ENCODE results near the gene CLK3.

Gene CLK3

DNA sequence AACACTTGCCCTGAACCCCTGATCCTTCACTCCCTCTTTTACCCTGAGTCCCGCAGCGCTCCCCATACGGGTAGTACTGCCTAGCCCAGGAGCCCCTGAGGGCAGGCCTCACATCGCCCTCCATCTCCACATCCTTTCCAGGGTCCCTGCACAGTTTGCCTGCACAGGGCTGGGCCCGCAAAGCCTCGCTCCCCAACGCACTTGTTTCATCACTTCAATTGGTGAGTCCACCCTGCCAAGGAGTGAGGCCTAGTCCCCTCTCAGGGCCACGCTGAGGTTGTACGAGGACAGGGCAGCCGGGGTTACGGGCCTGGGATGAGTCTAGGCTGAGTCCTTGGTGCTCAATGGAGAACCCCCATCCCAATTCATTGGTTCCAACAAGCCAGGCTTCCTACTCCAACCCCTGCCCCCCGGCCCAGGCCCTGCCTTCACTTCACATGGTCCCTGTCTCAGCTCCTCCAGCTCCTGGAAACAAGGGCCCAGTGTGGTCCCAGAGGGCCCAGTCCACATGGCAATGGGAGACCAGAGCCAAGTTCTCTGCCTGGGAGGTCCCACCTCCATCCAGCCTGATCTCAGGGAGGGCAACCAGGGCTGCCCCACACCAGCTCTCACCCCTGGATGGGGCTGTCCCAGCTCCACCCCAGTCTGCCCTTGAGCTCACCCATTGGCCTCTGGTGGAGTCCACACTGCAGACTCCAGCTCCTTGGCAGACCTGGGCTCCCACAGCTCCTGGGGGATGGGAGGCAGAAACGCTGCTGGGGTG lies 12.4 kb upstream of the CLK3 start:
- H3K4me3 ChIP-seq (ENCODE audit: low read length) = no peak overlapping the region
- no peak for DNase-seq (ENCODE audit: low read depth)
- TF ChIP-seq, protein P1, sequence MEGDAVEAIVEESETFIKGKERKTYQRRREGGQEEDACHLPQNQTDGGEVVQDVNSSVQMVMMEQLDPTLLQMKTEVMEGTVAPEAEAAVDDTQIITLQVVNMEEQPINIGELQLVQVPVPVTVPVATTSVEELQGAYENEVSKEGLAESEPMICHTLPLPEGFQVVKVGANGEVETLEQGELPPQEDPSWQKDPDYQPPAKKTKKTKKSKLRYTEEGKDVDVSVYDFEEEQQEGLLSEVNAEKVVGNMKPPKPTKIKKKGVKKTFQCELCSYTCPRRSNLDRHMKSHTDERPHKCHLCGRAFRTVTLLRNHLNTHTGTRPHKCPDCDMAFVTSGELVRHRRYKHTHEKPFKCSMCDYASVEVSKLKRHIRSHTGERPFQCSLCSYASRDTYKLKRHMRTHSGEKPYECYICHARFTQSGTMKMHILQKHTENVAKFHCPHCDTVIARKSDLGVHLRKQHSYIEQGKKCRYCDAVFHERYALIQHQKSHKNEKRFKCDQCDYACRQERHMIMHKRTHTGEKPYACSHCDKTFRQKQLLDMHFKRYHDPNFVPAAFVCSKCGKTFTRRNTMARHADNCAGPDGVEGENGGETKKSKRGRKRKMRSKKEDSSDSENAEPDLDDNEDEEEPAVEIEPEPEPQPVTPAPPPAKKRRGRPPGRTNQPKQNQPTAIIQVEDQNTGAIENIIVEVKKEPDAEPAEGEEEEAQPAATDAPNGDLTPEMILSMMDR (IDR thresholded peaks at IDR 0.05; ENCODE audit: insufficient read depth, low read depth, low read length, missing control alignments) = no peak

DNA sequence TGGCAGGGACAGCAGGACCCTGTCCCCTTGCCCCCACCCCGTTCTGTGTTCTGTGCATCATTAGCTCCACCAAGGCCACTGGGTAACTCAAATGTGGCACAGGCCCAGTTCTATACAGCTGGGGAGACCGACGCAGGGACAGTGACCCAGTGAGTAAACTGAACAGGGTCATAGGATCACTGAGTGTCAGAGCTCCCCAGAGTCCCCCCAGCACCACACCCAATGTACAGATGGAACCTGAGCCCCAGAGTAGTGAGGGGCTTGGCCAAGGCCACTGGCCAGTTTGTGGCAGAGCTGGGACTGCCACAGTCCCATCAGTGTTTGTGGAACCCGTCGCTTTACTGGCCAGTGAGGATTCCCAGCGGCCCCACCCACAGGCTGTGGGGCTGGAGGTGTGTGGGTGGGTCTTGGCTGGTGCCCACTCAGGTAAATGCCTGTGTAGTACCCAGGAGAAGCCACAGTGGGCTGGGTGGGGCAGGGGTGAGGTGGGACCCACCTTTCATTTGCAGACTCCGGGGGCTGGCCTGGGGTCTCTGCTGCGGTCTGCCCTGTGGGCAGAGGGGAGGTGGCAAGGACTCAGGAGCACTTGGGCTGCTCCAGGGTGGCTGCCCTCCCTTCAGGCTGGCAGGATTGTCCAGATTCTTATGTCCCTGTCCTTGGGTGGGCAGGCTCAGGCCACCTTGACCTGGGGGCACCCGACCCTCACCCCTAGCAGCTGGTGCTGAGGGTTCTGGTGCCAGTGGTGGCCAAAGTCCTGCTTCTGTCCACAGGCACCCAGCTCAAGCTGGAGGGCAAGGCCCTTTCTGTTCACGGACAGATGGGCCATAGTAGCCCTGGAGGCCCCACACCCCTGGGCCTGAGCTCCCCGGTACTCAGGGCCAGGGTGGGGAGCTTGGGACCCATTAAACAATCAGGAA lies 11.6 kb upstream of the CLK3 start:
- TF ChIP-seq, protein P1 (IDR thresholded peaks at IDR 0.05; ENCODE audit: insufficient read depth, low read depth, low read length, missing control alignments) = no peak
- no peak overlapping the region for H3K4me3 ChIP-seq (ENCODE audit: low read length)
- no peak for DNase-seq (ENCODE audit: low read depth)

DNA sequence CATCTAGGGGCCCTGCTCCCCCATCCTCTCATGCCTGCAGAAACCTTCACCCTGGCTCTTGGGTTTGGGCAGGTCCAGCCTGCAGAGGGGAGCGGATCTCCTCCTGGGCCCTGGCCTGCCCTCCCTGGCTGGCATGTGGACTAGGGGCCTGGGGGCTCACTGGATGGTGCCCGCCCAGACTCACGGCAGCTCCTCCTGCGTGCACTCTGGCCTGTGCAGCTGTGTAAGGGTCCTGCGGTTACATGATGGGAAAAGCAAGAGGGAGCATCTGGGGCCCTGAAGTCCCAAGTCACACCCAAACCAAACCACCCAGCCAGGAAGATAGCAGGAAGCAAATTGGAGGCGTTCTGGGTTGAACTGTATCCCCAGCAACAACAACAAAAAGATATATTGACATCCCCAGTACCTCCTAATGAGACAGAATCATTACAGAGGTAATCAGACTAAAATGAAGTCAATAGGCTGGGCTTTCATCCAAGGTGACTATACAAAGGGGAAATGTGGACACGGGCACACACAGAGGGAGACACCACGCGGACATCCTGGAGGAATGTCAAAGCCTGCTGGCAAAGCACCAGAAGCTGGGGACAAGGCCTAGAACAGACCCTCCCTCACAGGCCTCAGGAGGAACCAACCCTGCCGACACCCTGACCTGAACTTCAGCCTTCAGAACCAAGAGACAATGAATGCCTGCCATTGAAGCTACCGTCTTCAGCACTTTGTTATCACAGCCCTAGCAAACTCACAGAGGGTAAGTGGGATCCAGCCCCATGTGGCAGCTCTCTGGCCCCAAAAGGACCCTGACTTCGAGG lies 10.4 kb upstream of the CLK3 start:
- no peak overlapping the region for H3K4me3 ChIP-seq (ENCODE audit: low read length)
- no peak for DNase-seq (ENCODE audit: low read depth)
- TF ChIP-seq, protein P1 (IDR thresholded peaks at IDR 0.05; ENCODE audit: insufficient read depth, low read depth, low read length, missing control alignments) = no peak

DNA sequence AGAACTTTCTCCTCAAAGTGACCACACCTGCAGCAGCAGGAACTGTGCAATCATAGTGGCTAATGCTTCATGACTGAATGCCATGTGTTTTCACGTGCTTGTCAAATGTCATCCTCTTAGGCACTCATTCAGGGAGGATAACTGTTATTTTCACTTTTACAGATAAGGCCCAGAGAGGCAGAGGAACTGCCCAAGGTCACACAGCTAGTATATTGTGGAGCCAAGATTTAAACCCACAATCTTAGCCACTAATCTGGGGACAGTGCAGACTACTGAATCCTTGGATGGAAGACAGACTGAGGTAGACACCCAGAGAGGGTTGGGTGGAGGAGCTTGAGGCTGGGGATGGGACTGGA lies 9.9 kb upstream of the CLK3 start:
- TF ChIP-seq, protein P1 (IDR thresholded peaks at IDR 0.05; ENCODE audit: insufficient read depth, low read depth, low read length, missing control alignments) = no peak
- DNase-seq (ENCODE audit: low read depth) = no peak
- H3K4me3 ChIP-seq (ENCODE audit: low read length) = no peak overlapping the region

DNA sequence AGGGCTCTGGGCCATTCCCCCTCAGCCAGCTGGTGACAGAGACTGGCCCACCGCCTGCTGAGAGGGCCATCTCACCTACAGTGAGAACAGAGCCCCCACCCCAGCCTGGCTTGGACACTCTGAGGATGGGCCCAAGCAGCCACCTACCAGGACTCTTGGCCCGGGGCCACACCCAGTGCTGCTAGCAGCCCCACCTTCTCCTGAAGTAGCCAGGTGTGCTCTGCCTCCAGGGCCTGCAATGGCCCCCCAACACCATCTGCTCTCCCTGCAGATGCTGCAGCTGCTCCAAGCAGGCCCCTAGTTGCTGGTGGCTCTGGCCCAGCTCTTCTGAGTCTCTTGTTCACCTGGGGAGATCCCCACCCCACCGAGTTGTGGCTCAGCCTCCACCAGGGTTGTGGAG lies 6.8 kb upstream of the CLK3 start:
- no peak overlapping the region for H3K4me3 ChIP-seq (ENCODE audit: low read length)
- TF ChIP-seq, protein P1 (IDR thresholded peaks at IDR 0.05; ENCODE audit: insufficient read depth, low read depth, low read length, missing control alignments) = no peak
- DNase-seq (ENCODE audit: low read depth) = no peak

DNA sequence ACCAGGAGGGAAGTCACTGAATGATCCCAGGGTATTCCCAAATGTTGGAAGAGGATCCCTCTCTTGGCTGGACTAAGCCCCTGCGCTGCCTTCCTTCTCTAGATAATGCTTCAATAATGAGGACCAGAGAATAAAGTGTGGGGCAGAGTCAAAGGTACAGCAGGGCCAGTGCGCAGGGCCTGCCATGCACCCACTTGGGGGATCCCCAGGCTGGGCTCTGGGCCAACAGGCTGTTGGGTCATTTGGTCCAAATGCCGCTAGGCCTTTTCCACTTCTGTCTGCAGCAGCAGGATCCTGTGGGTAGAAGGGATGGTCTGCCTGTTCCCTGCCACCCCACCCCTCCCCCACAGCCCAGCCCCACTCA lies 5.7 kb upstream of the CLK3 start:
- TF ChIP-seq, protein P1 (IDR thresholded peaks at IDR 0.05; ENCODE audit: insufficient read depth, low read depth, low read length, missing control alignments) = no peak
- no peak overlapping the region for H3K4me3 ChIP-seq (ENCODE audit: low read length)
- no peak for DNase-seq (ENCODE audit: low read depth)

Measured in epithelial cell of esophagus (primary cell).